ENCODE measurements around the gene ATP2C1.

Gene ATP2C1

DNA sequence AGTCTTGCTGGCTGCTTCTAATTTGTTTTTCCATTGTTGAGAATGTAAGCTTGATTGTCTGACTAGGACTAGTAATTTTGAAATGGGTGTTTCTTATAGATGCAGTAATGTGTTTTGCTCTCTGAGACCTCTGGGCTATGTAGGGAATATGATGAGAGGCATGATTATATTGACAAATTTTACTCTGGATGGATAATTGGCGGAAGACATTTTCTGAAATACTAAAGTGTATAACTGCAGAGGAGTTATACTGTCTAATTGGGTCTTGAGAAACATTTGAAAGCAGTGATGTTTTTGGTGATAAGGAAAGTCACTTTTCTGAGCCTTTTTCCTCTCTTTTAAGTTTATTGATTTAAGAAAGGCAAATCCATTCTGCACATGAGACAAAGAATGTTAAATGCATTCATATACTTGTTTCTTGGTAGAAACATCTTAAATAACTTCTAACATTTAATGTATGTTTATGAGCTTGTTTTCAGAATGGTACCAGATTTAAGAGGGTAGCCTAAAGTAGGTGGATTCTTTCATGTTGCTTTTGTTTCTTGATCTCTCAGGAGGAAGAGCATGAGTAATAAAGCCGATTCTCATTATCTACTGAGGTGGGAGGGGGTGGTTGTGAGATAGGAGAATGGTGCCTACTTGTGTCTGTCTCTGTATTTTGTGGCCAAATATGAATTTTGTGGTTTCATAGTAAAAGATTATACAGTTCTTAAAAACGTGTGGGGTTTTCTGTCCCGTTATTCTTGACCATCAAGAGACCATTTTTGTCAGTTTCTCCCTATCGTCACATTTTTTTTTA, 2.0 kb downstream of the ATP2C1 start:
- DNase-seq: peak; percentile 67

DNA sequence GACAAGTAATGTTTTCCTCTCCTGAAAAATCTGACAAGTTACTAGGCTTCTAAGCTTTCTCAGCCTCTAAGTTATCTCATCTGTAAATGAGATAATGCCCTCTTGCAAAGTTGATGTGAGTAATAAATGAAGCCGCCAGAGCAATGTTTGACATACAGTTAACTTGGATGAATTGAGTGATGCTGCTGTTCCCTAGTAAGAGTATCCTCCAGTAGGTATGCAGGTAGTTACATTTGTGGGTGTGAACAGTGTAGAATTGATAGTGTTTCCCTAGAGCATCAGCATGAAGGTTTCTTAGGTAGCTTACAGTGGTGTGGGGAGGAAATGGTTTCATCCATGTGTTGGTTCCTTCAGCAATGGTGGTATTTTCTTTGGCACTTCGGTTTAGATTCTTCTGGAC, 3.4 kb downstream of the ATP2C1 start:
- no peak for DNase-seq

DNA sequence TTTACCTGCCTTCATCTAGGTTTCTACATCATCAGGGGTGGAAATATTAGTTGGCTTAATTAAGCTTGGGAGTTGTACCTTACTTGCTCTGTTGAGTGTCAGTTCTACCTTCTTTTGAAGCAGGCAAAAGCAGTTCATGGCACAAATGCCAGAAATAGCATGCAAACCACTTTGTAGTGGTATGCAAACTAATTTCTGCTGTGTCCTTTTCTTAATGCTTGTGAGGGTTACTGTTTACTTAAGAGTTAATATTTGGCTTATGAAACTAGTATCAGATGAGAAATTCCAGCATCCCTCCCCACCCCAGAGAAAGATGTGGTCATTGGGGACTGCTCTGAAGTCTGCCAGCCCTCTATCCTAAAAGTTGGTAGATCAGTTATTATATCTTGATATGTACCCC, 7.1 kb downstream of the ATP2C1 start:
- no peak for DNase-seq

DNA sequence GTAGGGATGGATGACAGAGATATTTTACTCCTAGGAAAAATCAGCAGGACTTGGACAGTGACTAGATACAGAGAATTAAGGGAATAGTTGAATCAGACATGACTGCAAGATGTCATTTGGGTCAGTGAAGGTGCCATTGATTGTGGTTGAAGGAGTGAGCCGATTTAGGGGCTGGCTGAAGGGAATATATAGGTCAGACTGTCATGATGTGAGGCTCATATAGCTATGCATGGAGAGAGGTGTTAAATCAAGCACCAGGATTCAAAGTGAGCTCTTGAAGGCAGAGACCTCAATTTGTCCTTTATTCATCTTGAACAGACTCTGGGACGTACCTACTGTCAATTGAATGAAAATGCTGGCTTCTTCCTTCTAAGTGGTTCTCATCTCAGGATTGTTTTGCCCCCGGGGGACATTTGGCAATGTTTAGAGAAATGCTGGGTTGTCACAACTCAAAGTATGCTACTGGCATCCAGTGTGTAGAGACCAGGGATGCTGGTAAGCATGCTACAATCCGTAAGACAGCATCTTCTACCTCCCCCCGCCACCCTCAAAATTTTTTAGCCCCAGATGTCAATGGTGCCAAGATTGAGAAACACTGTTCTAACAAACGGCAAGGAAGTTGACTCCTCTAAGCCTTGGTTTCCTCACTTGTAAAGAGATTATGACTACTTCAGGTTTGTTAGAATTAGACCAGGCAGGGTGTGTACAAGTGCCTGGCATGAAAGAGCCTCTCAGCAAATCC, 7.8 kb downstream of the ATP2C1 start:
- no peak for DNase-seq

DNA sequence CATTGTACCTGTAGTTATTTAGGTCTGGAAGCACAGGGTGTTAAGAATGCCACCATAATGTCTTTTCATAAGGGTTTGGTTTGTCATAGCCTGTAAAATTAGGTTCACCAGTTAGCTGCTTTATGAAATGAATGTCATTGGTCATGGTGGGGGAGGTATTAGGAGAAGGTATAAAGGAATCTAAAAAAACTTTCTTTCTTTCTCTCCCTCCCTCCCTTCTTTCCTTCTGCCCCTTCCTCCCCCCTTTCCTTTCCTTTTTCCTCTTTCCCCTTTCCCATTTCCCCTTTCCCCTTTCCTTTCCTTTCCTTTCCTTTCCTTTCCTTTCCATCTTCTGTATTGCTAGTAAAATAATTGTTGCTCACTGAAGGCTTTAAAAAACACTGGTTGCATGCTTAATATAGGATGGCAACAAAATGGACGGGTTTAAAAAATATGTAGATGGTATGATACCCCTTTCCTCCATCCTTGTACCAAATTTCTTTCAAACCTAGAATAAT, 9.6 kb downstream of the ATP2C1 start:
- DNase-seq: no peak

DNA sequence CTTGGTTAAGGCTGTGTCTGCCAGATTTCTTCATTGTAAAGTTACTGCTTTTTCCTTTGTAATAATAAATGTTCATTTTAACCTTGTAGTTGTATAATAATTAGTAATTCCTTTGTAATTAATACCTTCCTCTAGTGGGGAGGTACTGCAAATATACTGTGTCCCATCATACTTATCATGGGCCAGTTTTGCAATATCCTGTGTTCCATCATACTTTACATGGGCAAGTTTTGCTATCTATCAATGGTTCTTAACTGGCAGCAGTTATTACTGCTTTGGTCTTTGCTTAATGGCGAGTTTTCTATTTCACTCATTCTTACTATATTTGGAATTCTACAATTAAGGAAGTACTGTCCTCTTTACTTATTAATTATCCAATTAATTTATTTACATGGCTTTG, 10.6 kb downstream of the ATP2C1 start:
- DNase-seq: no peak

DNA sequence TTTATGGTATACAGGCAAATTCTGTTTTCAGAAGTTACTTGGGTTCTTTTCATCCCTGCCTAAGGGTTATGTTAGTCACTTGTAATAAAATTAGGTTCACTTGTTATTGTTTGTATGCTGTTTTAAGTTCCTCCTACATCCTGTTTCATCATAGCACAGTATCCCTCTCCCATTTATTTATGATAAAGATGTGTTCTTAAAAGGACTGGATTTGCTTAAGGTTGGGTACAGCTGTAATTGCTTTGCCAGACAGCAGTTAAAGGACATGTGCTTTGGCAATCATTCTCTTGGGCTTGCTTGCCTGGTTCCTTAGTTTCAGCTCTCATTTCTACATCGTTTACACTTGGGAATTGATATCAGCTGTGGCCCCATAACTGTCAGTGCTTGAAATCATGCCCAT, 11.7 kb downstream of the ATP2C1 start:
- DNase-seq: no peak

DNA sequence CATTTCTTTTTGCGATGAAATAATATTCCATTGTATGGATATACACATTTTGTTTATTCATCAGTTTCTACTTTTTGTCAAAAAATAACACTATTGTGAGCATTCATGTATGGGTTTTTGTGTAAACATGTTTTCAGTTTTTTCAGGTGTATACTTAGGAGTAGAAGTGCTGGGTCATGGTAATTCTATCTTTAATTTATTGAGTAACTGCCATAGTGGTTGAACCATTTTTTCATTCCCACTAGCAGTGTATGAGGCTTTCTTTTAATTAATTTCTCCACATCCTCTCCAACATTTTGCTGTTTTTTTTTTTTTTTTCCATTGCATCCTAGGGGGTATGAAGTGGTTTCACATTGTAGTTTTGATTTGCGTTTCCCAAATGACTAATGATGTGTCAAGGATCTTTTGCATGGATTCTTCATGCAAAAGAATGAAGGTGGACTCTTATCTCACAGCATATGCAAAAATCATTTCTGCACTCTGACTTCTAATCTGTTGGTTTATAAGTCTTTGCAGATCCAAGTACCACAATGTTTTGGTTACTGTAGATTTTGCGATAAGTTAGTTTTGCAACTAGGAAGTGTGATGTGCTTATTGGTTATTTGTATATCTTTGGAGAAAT, 12.6 kb downstream of the ATP2C1 start:
- DNase-seq: no peak

DNA sequence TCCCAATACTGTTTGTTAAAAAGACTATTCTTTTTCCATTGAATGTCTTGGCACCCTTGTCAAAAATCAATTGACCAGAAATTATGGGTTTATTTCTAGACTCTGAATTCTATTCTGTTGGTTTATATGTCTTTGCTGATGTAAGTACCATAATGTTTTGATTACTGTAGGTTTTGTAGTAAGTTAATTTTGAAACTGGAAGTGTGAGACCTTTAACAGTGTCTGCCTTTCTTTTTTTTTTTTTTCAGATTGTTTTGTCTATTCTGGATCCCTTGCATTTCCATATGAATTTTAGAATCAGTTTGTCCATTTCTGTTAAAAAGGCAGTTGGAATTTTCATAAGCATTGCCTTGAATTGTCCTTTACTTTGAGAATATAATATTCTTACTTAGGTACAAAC, 13.6 kb downstream of the ATP2C1 start:
- no peak for DNase-seq

DNA sequence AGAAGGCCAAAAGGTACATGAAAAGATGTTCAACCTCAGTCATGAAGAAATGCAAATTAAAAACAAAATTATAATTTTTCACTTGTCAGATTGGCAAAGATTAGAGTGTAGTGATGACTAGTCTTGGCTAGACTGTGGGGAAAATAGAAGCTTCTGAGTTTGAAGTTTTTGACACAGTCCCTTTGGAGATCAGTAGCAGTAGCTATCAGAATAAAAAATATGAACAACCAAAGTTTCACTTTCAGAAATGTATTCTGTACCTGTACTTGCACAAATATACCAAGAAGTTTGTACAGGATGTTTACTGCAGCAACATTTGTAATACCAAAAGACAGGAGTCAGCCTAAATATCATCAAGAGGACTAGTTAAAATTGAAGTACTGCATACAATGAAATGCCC, 14.1 kb downstream of the ATP2C1 start:
- peak; percentile 42 for DNase-seq

DNA sequence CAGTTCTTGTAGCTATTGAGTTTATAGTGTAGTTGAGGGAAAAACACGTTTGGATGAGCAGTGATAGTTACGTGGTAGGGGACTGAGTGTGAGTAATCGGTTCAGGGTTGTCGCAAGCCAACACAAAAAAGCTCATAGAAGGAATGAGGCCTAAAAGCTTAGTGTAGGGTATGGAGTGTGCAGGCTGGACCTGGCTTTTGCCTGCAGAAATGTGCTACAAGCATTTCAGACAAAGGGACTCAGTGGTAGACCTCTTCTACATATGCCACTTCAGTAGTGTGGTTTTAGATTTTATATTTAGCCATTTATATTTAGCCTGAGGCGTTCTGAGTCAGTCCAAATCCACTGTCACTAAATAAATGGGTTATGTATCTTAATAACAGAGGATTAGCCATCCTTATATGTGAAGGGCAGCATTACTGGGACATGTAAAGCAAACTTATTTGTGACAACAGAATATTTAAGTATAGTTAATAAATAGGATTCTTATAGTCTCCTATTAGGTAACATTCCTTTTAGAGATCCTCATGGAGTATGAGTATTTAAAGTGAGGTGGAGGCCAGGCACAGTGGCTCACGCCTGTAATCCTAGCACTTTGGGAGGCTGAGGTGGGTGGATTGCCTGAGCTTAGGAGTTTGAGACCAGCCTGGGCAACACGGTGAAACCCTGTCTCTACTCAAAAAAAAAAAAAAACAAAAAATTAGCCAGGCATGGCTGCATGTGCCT, 21.8 kb downstream of the ATP2C1 start:
- DNase-seq: no peak

DNA sequence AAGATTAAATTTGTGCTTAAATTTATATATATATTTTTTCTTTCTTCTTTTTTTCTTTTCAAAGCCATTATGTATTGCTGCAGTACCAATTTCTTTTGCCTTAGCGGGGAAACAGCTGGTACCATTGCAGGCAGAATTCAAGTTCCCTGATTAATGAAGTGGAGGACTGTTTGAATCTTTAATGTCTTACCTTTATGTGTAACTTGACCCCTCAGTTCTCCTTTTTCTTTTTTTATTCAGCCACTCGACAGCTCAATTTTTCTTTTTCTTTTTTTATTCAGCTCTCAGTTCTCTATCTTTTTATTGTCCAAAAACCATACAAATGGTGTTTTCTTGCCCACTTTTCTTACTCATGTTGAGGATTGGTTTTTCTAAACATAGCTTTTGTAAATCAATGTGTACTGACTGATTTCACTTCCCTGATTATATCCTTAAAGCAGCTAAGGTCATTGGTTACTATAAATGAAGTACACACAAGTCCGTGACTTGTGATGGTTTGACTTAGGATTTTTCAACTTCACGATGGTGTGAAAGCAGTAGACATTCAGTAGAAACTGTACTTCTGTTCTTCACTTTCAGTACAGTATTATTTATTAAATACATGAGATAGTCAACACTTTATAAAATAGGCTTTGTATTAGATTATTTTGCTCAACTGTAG, 22.8 kb downstream of the ATP2C1 start:
- no peak for DNase-seq

DNA sequence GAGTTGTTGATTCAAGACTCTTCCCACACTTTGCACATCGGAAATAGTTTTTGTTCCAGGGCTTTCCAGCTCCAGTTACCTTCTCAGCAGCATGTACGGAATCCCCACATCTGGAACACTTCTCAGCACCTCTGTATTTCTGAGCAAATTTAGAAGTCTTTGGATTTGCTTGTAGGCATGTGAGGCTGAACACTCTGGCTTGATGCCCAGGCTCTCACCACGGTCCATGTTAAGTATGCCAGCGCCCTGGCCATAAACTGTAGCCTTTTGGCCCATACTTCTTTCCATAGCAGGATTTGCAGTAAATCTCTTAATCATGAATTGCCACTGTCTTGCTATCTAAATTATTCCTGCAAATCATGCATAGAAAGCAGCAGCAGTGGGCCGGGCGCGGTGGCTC, 24.4 kb downstream of the ATP2C1 start:
- DNase-seq: no peak

DNA sequence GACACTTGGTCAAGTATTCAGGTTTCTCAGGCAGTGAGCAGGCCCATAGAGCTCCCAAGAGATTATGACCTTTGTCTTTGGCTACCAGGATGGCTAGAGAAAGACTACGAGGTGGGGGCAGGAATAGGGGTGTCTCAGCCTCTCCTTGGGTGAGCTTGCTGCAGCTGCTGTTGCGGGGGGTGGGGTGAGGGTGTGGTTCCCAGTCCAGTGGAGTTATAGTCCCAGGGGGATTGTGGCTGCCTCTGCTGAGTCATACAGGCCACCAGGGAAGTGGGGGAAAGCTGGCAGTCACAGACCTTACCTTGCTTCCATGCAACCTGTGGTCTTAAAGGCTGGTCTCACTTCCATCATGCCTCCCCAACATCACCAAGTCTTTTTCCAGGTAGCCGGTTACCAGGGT, 31.7 kb downstream of the ATP2C1 start:
- DNase-seq: no peak

DNA sequence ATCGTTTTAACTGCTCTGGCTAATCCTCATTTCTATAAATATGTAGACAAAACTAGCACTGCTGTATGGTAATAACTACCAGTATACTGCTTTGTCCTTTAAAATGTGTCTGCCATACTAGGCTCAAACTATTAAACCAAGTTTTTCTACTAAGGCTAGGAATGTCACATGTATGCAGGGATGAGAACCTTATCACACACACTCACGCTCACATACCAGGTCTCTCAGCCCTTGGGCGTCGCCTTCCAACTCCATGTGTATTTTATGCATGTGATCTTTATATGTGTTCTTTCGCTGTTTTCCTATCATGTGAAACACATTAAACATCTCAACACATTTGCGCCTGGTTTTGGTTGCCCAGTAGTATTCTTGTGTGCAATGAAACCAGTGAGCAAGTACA, 32.6 kb downstream of the ATP2C1 start:
- no peak for DNase-seq

DNA sequence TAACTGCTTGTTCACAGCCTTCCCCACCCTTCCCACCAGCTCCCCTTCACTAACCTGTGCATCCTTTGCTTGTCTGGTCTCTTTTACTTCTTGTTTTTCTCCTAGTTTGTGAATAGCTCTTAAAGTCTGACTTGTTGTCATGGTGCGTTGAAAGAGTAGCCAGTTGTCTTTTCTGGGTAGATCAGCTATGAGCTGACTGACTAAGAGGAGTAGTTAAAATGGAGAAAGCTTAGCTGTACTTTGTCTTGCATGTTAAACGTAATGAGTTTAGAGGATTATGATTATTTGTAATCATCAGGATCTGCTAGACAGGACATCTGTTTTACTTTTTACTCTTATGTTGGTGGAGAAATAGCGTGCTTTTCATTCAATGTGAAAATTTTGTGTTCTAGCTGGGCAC, 35.9 kb downstream of the ATP2C1 start:
- DNase-seq: no peak

DNA sequence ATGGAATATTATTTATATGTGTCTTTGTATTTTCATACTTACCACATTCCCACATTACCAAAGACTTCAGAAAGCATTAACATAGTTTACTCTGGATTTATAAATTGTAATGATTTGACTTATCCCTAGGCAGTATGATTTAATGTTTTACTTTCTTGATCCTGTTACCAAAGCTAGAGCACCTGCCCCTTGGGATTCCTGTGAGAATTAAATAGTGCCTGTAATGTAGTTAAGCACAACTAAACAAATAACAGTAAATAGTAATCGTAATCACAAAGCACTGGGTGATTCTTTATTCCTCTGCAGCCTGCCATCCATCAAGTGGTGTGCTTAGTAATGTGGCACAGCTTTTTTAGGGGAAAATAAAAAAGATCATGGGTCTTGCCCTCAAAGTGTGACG, 39.1 kb downstream of the ATP2C1 start:
- no peak for DNase-seq

DNA sequence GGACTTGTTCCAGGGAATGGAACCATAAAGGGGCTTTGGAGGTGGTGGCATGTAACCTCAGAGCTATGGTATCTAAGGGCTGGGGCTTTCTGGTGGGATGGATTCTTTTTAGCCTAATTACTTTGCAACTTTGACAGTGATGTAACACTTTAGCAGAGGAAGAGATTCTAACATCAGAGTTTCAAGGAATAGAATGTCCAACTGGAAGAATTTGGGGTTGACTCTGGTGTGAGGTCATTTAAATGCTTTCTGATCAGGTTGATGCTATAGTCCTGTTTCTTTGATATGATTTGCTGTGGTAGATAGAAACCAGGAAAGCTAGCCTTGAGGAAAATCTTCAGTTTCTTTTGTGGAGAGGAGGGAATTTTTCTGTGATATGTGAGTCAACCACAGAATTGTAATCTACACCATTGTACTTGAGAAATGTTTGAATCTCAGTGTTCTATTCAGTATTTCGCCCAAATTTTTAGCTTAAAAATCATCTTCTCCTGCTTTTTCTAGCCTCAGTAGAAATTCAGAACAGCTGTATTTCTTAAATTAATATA, 40.0 kb downstream of the ATP2C1 start:
- DNase-seq: no peak

DNA sequence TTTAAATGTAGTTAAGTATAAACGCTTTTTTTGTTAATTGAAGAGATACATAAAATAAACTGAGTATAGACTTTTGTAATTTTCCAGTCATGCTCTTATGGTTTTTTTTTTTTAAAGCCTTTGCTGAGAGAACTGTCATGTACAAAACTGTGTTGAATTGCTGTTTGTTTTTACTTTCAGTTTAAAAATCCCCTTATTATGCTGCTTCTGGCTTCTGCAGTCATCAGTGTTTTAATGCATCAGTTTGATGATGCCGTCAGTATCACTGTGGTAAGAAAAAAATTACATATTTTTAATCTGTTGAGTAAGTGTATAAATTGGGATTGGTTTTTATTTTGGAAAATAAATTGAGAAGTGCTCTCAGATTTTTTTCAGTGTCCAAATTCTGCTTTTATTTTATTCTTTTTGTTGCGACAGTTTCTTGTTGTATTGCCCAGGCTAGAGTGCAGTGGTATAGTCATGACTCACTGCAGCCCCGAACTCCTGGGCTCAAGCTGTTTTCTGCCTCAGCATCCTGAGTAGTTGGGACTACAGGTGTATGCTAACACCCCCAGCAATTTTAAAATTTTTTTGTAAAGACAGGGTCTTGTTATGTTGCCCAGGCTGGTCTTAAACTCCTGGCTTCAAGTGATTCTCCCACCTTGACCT, 40.7 kb downstream of the ATP2C1 start:
- no peak for DNase-seq

DNA sequence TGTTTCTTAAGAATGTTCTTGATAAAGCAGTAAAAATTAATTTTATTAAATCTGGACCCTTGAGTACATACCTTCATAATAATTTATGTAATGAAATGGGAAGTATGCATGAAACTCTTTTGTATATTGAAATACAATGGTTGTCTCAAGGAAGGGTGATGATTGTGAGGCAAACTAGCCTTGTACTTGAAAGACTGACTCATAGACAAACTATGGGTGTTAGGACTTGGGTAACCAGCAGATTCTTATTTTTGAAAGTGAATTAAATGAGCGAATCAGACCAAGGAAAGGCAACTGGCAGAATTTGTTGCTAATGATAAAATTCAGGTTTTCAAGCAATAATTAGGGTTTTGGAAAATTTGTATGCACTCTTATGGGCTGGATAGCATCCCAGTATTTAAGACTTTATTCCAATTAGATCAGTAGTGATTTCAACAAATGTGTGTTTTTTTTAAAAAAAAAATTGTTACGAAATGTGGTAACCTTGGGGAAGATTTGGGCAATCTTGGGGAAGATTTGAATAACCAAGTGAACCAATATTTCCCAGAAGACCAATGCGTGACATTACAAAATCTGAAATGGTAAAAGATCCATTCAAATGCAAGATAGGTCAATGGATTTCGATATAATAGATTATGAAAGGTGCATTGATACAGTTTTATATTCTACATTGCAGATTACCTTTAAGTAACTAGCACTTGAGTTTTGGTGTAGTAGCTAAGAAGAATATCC, 42.0 kb downstream of the ATP2C1 start:
- no peak for DNase-seq

DNA sequence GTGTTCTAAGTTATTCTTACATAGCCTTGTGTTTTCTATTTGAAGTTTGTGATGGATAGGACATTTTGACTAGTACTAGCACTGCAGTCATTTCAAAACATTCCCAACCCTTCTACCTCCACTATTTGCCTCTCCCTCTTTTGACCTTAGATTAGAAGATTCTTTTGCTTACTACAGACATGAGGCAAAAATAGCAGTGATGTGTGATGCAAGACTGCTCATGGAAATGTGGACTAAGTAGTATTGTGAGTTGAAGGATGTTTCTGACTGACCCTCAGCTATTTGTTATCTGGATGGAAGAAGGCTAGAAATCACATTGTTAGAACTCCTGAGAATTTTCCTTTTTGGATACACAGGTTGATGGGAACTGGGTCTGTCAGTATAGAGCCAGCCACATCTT, 45.9 kb downstream of the ATP2C1 start:
- DNase-seq: no peak

Measured in activated CD4-positive, alpha-beta T cell treated with anti-CD3 and anti-CD28 coated beads, Interleukin-2, amount 50 U/mL, for 16 hours (primary cell).